Activated CD4-positive, alpha-beta memory T cell treated with anti-CD3 and anti-CD28 coated beads for 36 hours (primary cell): ENCODE data around the gene SLC16A13. TPM values are rescaled to one million over a fixed set of nuclear protein-coding genes. Genes with fewer than 3 reads are reported as not detected.

Experiments
- CTCF ChIA-PET: fragments of 350-600 bp; sonication (Branson Sonifier 250); formaldehyde crosslinking; loops from one replicate; lab custom pipeline; 2021; ENCODE audit warnings: antibody characterized with exemption, inconsistent platforms; lab: Charles Lee
- POLR2A ChIA-PET: fragments of 350-600 bp; sonication (Branson Sonifier 250); formaldehyde crosslinking; loops from one replicate; lab custom pipeline; 2021; ENCODE audit warnings: antibody characterized with exemption; lab: Charles Lee
- DNase-seq: peaks from one replicate; pipeline ENCODE4 v3.0.0-alpha.2; 2020
- H3K27ac Mint-ChIP-seq: one replicate; pipeline ENCODE4 v1.8.0; 2021; ENCODE audit warnings: mixed read lengths
- H3K27me3 Mint-ChIP-seq: one replicate; pipeline ENCODE4 v1.8.0; 2021; ENCODE audit warnings: mixed read lengths
- H3K36me3 Mint-ChIP-seq: one replicate; pipeline ENCODE4 v1.8.0; 2021; ENCODE audit warnings: mixed read lengths
- H3K4me1 Mint-ChIP-seq: one replicate; pipeline ENCODE4 v1.8.0; 2021; ENCODE audit warnings: low read depth, mixed read lengths
- H3K4me3 Mint-ChIP-seq: one replicate; pipeline ENCODE4 v1.8.0; 2021; ENCODE audit warnings: mild to moderate bottlenecking, mixed read lengths
- H3K9me3 Mint-ChIP-seq: one replicate; pipeline ENCODE4 v1.8.0; 2021; ENCODE audit warnings: mixed read lengths
- intact Hi-C: fragments of 100-400 bp; cut with micrococcal nuclease; formaldehyde crosslinking; loops from one replicate; pipeline ENCODE4 v1.15.1; 2023
- total RNA-seq, 2 experiments: library from RNA; stranded (reverse); gene quantifications; one replicate each; pipeline ENCODE4 v1.2.3, GENCODE V29; 2021

The SLC16A13 gene
- total RNA-seq, 2 experiments from 2014 or later: 10.4 to 10.7 TPM

DNA sequence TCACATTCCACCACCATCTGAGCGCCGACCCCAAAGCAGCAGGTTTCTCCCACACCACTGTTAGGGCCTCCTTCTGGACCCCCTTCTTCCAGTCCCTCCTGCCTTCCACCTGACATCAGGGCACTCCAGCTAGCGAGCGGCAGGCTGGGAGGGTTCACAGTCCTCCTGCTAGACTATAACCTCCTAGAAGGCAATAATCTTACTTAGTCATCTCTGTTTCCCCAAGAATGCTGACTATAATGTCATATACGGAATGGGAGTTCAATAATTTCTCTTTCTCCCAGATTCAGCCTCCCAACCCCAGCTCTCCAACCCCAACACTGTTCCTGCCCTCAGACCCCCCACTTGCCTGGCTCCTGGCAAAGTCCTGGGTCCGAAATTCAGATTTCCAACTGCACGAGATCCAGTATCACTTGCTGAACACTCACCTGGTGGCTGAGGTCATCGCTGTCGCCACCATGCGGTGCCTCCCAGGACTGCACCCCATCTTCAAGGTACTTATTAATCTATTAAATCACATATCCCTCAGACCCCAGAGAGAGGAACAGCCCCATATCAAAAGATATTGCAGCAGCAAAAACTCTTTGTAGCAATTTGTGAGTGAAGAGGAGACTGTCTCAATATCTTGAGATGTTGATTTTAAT is 34.4 kb upstream of the SLC16A13 start:
- H3K9me3 Mint-ChIP-seq: no peaks in the 10 kb centered on the region
- H3K4me1 Mint-ChIP-seq: peaks cover 5% of the 10 kb centered on the region
- no peaks in the 10 kb centered on the region for H3K27me3 Mint-ChIP-seq
- no peak overlapping the region for H3K27ac Mint-ChIP-seq
- CTCF ChIA-PET: interaction anchor here (0.6 to 13.2 kb wide), 5 partner anchors 21 to 158 kb away, joined by 3 to 257 read pairs (median 63); partner anchors contain the start of gene BCL6B
- POLR2A ChIA-PET: no interaction called here
- intact Hi-C loops: loop anchor here (5.0 kb wide), 1 partner anchor 334 kb away; no protein-coding TSS in a partner anchor
- no peak overlapping the region for H3K4me3 Mint-ChIP-seq
- DNase-seq: peak; percentile 64
- peaks cover 24% of the 10 kb centered on the region for H3K36me3 Mint-ChIP-seq

GRCh38 chr17:7002288-7003047 is 33.3 kb upstream of the SLC16A13 start:
- H3K4me1 Mint-ChIP-seq: peaks cover 10% of the 10 kb centered on the region
- no peak overlapping the region for H3K4me3 Mint-ChIP-seq
- POLR2A ChIA-PET: no interaction called here
- H3K27me3 Mint-ChIP-seq: no peaks in the 10 kb centered on the region
- no peak overlapping the region for H3K27ac Mint-ChIP-seq
- peaks cover 24% of the 10 kb centered on the region for H3K36me3 Mint-ChIP-seq
- DNase-seq: no peak
- CTCF ChIA-PET: interaction anchor here (0.6 to 13.2 kb wide), 8 partner anchors 9 to 182 kb away, joined by 3 to 257 read pairs (median 24); partner anchors contain the start of gene BCL6B
- no peaks in the 10 kb centered on the region for H3K9me3 Mint-ChIP-seq
- intact Hi-C loops: loop anchor here (5.0 kb wide), 1 partner anchor 335 kb away; no protein-coding TSS in a partner anchor

DNA sequence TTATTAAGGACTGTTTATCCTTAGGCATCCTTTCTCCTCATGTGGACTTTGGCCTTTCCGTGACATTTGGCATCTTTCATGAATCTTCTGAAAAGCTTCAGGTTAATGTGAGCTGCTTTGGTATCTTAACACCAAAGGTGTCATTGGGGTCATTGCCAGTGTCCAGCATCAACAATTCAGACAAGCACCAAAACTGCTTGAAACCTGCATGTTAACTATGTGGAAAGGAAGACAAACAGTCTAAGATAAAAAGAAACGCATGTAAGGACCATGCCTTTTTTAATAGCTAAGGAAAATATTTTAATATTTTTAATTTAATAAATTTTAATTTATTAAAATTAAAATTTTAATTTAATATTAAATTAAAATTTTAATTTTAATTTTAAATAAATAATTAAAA is 32.1 kb upstream of the SLC16A13 start:
- Mint-ChIP-seq H3K4me3 (no peak overlapping the region), H3K36me3 (peaks cover 19% of the 10 kb centered on the region), H3K4me1 (peaks cover 13% of the 10 kb centered on the region), H3K27ac (no peak overlapping the region), H3K27me3 (no peaks in the 10 kb centered on the region), H3K9me3 (no peaks in the 10 kb centered on the region)
- DNase-seq: no peak
- POLR2A ChIA-PET: interaction anchor here (0.6 kb wide), 1 partner anchor 151 kb away, joined by 4 read pairs; no protein-coding TSS in a partner anchor
- intact Hi-C loops: loop anchor here (1.0 to 5.0 kb wide), 4 partner anchors 12 to 336 kb away; no protein-coding TSS in a partner anchor
- CTCF ChIA-PET: interaction anchor here (0.9 to 13.2 kb wide), 23 partner anchors 9 to 342 kb away, joined by 3 to 257 read pairs (median 6); partner anchors contain the start of genes BCL6B and RNASEK

DNA sequence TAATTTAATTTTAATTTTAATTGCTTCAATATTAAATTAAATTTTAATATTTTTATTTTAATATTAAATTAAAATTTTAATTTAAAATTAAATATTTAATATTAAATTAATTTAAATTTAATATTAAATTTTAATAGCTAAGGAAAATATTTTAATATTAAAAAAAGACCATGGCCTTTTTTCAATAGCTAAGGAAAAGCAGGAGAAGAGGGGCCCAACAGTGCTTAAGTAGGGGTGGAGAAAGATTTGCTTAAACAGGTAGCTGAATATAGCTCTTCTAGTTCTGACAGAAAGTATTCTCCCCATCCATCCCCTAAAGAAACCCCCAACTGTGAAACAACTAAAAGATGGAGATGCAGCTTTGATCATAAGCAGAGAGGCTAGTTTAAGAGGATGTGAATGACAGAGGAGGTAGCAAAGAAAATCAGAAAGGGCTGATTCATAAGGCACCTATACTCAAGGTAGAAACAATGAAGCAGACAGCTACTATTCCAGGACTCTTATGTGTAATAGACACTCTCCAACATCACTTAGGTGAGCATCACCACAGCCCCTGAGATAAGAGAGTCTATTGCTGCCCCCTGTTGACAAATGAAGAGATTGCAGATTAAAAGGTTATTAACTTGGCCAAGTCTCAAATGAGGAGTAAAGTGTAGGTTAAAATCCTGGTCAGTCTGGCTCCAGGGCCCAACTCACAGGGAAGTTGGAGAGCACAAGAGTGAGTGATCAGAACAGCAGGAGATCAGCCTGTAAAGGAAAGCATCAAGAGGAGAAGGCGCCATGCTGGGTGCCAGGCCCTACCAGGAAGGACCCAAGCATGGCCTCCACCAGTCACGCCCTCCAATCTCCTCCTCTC is 31.2 kb upstream of the SLC16A13 start:
- no peak for DNase-seq
- H3K4me1 Mint-ChIP-seq: peaks cover 22% of the 10 kb centered on the region
- ChIA-PET CTCF (interaction anchor here (0.6 to 13.2 kb wide), 47 partner anchors 8 to 1895 kb away, joined by 3 to 257 read pairs (median 4); partner anchors contain the start of genes ALOX12, BCL6B, MED31 and RNASEK), POLR2A (interaction anchor here (0.6 to 1.2 kb wide), 3 partner anchors 10 to 150 kb away, joined by 3 to 4 read pairs (median 3); a partner anchor contains a TSS)
- peaks cover 21% of the 10 kb centered on the region for H3K36me3 Mint-ChIP-seq
- peak overlapping the region; percentile 49 for H3K27ac Mint-ChIP-seq
- no peak overlapping the region for H3K4me3 Mint-ChIP-seq
- intact Hi-C loops: loop anchor here (1.0 to 5.0 kb wide), 4 partner anchors 11 to 337 kb away; no protein-coding TSS in a partner anchor
- H3K9me3 Mint-ChIP-seq: no peaks in the 10 kb centered on the region
- H3K27me3 Mint-ChIP-seq: no peaks in the 10 kb centered on the region

GRCh38 chr17:7005716-7006115 is 30.1 kb upstream of the SLC16A13 start:
- POLR2A ChIA-PET: no interaction called here
- Mint-ChIP-seq H3K4me1 (peaks cover 33% of the 10 kb centered on the region), H3K27ac (no peak overlapping the region)

DNA sequence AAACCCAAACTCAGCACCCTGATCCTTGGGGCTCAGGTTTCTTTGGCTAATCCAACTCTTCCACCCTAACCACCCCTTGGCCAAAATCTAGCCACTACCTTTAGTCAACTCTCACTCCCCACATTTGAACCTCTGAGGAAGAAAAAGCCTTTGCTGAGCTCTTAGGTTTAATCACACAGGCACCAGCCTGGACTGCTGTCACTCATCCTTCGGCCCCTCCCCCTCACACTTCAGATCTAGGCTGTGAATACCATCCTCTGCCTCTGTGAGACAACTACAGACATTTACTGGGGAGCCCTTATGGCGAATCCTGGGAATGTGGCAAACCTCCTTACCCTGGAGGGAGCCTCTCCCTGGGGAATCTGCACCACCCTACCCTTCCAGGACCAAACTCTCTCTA is 28.7 kb upstream of the SLC16A13 start:
- H3K27ac Mint-ChIP-seq: no peak overlapping the region
- H3K4me3 Mint-ChIP-seq: no peak overlapping the region
- H3K4me1 Mint-ChIP-seq: peaks cover 44% of the 10 kb centered on the region
- ChIA-PET CTCF (interaction anchor here (1.3 to 13.2 kb wide), 5 partner anchors 15 to 164 kb away, joined by 3 to 257 read pairs (median 63); partner anchors contain the start of gene BCL6B), POLR2A (no interaction called here)
- intact Hi-C loops: no loop called here
- H3K27me3 Mint-ChIP-seq: no peaks in the 10 kb centered on the region
- DNase-seq: no peak
- H3K36me3 Mint-ChIP-seq: peaks cover 11% of the 10 kb centered on the region
- no peaks in the 10 kb centered on the region for H3K9me3 Mint-ChIP-seq

More at GRCh38 chr17:7005716-7006115, 30.1 kb upstream of the SLC16A13 start:
- CTCF ChIA-PET: interaction anchor here (0.7 to 13.2 kb wide), 5 partner anchors 16 to 333 kb away, joined by 3 to 257 read pairs (median 63); partner anchors contain the start of gene BCL6B
- Mint-ChIP-seq H3K4me3 (no peak overlapping the region), H3K36me3 (peaks cover 19% of the 10 kb centered on the region), H3K9me3 (no peaks in the 10 kb centered on the region), H3K27me3 (no peaks in the 10 kb centered on the region)
- no peak for DNase-seq
- intact Hi-C loops: no loop called here

- POLR2A ChIA-PET: no interaction called here
- Mint-ChIP-seq H3K9me3 (no peaks in the 10 kb centered on the region), H3K27ac (no peak overlapping the region), H3K27me3 (no peaks in the 10 kb centered on the region), H3K36me3 (peaks cover 24% of the 10 kb centered on the region), H3K4me3 (peak overlapping the region; percentile 52), H3K4me1 (peaks cover 45% of the 10 kb centered on the region)
- intact Hi-C loops: loop anchor here (10.0 kb wide), 2 partner anchors 256 to 1426 kb away; partner anchors contain the start of genes NLRP1 and XAF1
- DNase-seq: no peak
- CTCF ChIA-PET: interaction anchor here (1.7 to 13.2 kb wide), 2 partner anchors 94 to 100 kb away, joined by 10 to 257 read pairs; no protein-coding TSS in a partner anchor
Observed at GRCh38 chr17:7010523-7010922, 25.3 kb upstream of the SLC16A13 start.

DNA sequence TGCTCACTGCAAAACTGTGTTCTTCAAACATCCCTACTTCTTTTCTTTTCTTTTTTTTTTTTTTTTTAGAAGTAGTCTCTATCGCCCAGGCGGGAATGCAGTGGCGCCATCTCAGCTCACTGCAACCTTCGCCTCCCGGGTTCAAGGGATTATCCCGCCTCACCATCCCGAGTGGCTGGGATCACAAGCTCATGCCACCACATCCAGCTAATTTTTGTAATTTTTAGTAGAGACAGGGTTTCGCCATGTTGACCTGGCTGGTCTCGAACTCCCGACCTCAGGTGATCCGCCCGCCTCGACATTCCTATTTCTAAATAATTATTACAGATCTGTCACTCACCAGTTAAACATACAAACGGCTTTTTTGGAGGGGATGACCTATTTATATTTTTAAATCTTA is 24.4 kb upstream of the SLC16A13 start:
- POLR2A ChIA-PET: no interaction called here
- Mint-ChIP-seq H3K4me3 (peak overlapping the region; percentile 96), H3K9me3 (no peaks in the 10 kb centered on the region), H3K36me3 (peaks cover 28% of the 10 kb centered on the region), H3K27me3 (no peaks in the 10 kb centered on the region), H3K4me1 (peaks cover 54% of the 10 kb centered on the region), H3K27ac (peak overlapping the region; percentile 99)
- CTCF ChIA-PET: interaction anchor here (13.2 kb wide), 1 partner anchor 95 kb away, joined by 257 read pairs; no protein-coding TSS in a partner anchor
- DNase-seq: no peak
- intact Hi-C loops: loop anchor here (10.0 kb wide), 2 partner anchors 257 to 1427 kb away; partner anchors contain the start of genes NLRP1 and XAF1

DNA sequence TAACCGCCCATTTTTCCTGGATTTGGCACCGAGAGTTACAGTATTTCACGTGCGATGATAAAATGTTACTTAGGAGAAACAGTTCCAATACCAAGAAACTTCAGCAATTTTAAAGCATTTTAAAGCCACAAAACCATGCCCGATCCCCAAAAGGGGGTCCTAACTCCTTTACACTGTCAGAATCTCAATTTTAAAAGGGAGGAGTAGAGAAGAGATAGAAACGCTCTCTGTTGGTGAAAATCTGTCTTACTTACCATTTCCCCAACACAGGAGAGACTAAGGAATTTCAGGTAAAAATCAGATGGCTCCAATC is 23.9 kb upstream of the SLC16A13 start:
- Mint-ChIP-seq H3K27ac (peak overlapping the region; percentile 99), H3K4me3 (peak overlapping the region; percentile 96), H3K9me3 (no peaks in the 10 kb centered on the region), H3K27me3 (no peaks in the 10 kb centered on the region), H3K4me1 (peaks cover 58% of the 10 kb centered on the region), H3K36me3 (peaks cover 32% of the 10 kb centered on the region)
- CTCF ChIA-PET: interaction anchor here (0.7 to 1.9 kb wide), 7 partner anchors 8 to 101 kb away, joined by 3 to 12 read pairs (median 4); partner anchors contain the start of gene SLC16A13
- intact Hi-C loops: loop anchor here (10.0 kb wide), 2 partner anchors 257 to 1427 kb away; partner anchors contain the start of genes NLRP1 and XAF1
- no peak for DNase-seq
- POLR2A ChIA-PET: interaction anchor here (0.7 to 1.3 kb wide), 2 partner anchors 12 to 23 kb away, joined by 5 to 7 read pairs; partner anchors contain the start of gene SLC16A13

DNA sequence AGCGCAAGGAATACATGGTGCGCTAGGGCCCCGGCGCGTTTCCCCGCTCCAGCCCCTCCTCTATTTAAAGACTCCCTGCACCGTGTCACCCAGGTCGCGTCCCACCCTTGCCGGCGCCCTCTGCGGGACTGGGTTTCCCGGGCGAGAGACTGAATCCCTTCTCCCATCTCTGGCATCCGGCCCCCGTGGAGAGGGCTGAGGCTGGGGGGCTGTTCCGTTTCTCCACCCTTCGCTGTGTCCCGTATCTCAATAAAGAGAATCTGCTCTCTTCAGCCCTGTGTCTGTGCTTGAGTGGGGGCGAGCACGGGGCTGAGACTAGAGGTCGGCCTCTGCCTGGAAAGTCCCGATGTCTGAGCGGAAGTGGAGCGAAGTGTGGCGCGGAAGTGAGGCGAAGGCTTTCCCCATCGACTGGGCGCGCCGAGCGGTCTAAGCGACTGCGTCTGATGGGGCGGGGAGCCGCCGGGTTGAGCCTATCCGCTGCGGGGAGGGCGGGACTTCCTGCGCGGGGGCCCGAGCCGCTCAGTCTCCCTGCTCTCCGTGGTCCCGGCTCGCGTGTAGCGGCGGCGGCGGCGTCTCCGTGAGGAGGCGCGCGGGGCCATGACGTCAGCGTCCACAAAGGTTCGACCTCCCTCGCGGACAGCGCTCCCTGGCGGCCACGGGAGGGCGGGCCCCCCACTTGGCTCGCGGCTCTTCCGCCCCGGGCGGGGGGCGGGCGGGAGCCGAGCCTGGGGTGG is 21.4 kb upstream of the SLC16A13 start:
- intact Hi-C loops: loop anchor here (2.0 to 10.0 kb wide), 4 partner anchors 46 to 1430 kb away; partner anchors contain the start of genes C17orf100, MED31, NLRP1 and XAF1
- Mint-ChIP-seq H3K4me1 (peaks cover 58% of the 10 kb centered on the region), H3K36me3 (peaks cover 41% of the 10 kb centered on the region), H3K27ac (peak overlapping the region; percentile 99), H3K9me3 (no peaks in the 10 kb centered on the region), H3K27me3 (no peaks in the 10 kb centered on the region), H3K4me3 (peak overlapping the region; percentile 96)
- ChIA-PET POLR2A (interaction anchor here (0.6 to 2.0 kb wide), 5 partner anchors 9 to 31 kb away, joined by 3 to 10 read pairs (median 4); partner anchors contain the start of gene SLC16A13), CTCF (interaction anchor here (1.5 to 2.9 kb wide), 3 partner anchors 10 to 163 kb away, joined by 4 to 13 read pairs (median 8); no protein-coding TSS in a partner anchor)
- DNase-seq: peak; percentile 99
